NCI-H2171 (cell line): ENCODE results near the gene C1orf52.

Experiments used
- DNase-seq: peaks from one replicate; lab custom pipeline; 2025; lab: John Stamatoyannopoulos, UW

C1orf52 gene

DNA sequence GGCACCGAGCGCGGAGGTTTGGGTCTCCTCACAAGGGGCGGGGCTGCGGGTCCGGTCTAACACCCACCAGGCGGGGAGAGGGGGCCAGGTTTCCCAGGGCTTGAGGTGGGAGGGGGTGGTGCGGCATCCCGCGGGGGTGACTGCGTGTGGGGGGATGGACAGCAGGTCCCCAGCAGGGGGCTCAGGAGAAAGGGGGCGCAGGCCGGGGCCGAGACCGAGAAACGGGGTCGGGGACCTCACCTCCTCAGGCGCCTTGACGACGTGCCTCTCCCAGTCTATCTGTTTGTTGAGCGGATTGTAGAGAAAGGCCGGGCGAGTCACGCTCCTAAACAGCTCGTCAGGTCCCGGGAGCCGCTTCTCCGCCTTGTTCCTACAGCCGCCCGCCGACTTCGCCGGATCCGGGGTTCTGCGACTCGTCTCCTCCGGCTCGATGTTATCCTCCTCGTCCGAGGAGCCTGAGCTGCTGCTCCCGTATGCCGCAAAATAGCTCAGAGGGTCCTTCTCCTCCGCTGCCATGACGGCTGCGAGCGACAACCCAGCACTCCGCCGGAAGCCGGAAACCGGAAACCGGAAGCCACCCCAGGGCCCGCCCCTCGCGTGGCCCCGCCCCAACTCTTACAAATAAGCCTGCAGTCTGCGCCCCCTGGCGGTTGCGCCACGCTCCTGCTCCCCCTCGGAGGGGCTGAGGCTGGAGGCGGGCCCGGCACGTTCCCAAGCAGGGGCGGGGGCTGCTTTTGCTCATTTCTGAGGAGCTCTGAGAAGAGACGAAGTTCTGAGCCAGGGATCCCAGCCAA, at the start of gene C1orf52:
TSS of gene C1orf52 (minus strand) at position 545 of the 794 bp plus-strand sequence. CDS start at position 516, 29 bp downstream.
- DNase-seq = peak; percentile 91

- DNase-seq = no peak
Observed at GRCh38 chr1:85308833-85309350, 49.4 kb upstream of the C1orf52 start.

DNA sequence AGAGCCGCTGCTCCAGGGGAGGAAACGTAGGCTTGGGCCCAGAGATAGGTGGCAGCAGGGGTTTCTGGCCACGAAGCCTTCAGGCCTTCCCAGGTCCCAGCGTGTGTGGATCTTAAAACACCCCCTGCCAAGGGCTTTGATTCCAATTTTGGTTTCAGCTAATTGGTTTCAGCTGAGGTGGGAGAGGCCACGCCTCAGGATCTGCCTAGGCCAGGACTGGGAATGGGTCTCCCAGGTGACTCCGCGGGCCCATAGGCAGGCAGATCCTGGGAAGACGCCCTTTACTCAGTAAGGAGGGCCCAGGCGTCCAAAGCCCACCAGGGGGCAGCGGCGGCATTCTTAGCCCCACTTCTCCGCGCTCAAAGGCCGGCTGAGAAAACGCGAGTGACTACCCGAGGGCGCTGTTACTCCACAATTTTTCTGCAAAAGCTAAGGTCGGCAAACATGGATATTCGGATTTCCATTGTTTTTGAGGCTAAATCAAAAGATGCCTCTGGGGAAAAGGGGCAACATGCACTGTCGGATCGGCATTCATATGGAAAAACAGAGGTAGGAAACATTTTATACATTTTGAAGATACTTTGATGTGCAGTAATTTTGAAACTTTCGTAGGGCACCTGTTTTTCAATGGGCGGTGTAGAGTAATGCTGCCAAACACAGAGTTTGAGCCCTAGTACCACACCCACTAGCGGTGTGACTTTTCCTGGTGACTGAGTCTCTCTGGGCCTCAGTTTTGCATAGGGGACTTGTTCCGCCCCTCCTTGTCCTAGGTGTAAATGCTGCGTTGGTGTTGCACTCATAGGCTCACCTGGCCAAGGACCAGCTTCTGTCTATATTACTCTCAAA, 48.7 kb upstream of the C1orf52 start:
- DNase-seq = peak; percentile 82

GRCh38 chr1:85306236-85306635, 46.8 kb upstream of the C1orf52 start:
- DNase-seq = no peak

GRCh38 chr1:85303440-85304162, 44.1 kb upstream of the C1orf52 start:
- no peak for DNase-seq

DNA sequence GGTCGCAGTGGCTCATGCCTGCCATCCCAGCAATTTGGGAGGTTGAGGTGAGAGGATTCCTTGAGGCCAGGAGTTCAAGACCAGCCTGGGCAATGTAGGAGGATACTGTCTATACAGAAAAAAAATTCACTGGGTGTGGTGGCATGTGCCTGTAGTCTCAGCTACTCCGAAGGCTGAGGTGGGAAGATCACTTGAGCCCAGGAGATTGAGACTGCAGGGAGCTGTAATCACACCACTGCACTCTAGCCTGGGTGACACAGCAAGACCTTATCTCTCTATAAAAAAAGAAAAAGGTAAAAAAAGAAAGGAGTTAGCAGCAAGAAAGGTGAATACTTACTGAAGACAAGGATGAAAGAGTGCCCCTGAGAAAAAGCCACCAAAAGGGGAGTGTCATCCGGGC, 40.7 kb upstream of the C1orf52 start:
- DNase-seq = no peak

- DNase-seq = no peak
Observed at GRCh38 chr1:85297855-85298629, 38.6 kb upstream of the C1orf52 start.

DNA sequence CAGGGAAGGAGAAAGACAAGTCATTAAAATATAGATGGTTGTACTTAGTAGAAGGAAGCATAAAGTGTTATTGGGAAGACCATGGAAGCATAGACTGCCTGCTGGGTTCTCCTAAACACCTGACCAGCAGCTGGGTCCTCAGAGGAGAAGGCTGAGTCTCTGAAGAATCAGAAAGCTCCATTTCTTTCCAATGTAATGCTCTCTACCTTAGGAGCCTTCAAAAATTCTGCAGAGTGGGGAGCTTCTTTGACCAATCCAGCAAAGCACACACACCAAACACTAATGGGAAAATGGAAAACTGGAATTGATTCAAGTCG, 38.0 kb upstream of the C1orf52 start:
- DNase-seq = no peak

DNA sequence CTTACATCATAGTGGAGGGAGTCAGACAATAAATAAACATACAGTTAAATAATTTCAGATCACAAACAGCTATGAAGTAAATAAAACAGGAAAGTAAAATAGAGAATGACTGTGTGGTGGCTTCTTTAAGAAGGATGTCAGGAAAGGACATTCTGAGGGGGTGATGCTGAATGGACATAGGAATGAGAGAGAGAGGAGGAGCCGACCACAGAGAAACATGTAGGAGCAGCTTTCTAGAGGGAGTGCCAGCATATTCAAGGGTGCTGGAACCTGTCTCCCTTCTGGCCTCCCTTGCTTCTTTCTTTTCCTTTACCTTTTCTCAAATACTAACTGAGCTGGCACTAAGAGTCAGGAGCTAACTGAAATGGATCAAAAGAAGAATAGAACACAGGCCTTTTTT, 37.5 kb upstream of the C1orf52 start:
- no peak for DNase-seq

DNA sequence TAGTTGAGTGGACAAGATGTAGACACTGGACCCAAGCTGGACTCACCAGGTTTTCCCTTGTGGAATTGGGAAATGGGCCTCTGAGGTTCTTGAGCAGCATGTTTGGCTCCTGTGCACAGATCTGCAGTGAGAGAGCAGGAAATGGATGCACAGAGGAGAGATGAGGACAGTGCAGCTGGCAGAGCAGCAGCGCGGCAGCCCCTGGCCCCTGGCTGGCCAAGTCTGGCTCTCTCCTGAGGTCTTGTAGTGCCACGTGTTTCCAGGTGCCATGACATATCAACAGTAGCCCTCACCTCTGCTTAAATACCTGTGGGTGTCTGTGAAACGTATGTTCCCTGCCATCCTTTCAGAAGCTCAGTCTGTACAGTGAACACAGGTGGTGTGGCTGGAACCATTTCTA, 36.2 kb upstream of the C1orf52 start:
- no peak for DNase-seq

DNA sequence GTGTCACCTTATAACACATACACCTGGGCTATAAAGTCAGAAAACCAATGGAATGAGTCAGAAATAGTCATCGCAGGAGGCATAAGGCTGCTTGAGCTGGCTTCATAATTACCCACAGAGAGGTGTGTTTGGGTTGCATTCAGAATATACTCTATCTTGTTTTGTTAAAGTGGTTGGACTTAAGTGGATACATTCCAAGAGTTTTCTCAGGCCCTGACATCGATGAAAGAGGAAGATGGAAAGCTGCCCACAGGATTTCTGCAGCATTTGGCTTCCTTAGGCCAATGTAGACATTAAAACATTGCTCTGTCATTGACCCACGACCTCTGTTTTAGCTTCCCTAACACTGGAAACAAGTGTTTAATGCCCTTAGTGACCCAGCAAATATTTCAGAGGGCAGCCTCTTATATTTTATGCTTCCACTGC, 35.6 kb upstream of the C1orf52 start:
- DNase-seq = no peak

- no peak for DNase-seq
Observed at GRCh38 chr1:85290826-85291225, 31.4 kb upstream of the C1orf52 start.

- no peak for DNase-seq
Observed at GRCh38 chr1:85289848-85290335, 30.4 kb upstream of the C1orf52 start.

GRCh38 chr1:85289207-85289847, 29.9 kb upstream of the C1orf52 start:
- no peak for DNase-seq

- no peak for DNase-seq
Observed at GRCh38 chr1:85284202-85284601, 24.7 kb upstream of the C1orf52 start.

DNA sequence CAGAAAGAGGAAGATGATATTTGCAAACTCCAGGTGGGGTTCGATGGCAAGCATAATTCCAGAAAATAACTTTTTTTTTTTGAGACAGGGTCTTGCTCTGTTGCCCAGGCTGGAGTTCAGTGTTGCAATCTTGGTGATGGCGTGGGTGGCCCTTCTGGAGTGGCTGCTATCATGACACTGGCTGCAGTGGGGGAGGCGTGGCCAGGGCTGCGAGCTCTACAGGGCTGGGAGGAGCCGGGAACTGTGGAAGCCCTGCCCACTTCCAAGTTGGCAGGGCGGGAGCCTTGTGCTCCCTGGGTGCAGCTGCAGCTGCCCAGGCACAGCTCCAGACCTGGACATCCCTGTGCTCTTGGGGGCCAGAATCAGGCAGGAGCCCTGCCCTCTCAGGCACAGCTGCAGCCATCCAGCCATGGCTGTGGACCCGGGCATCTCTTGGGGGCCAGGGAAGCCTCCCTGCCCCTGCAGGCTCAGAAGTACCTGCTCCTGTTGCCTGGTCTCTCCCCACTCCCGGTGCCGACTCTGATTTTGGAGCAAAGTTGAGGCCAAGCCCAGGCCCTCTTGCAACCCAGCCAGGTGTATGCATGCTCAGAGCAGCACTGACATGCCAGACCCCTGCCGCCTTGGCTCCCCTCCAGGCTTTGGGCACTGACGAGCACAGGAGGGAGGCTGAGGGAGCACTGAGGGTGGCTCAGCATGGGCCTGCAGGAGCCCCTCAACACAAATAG, 24.2 kb upstream of the C1orf52 start:
- no peak for DNase-seq

DNA sequence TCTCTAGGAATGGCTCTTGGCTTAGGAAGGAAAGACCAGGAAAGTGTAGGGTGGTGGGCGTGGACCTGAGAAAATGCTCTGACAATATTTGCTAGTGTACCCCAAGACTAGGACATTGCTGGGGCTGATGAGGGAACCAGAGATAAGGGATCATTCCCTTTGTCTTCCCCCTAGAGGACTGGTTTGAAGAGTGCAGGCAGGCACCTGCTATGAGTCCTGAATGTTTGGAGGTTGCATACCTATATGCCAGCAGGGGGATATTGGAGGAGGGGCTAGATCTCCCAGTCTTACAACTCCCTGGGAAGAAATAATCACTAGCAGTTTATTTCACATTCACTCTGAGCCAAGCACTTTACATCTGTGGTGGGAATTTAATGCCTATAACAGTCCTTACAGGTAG, 23.0 kb upstream of the C1orf52 start:
- DNase-seq = no peak

DNA sequence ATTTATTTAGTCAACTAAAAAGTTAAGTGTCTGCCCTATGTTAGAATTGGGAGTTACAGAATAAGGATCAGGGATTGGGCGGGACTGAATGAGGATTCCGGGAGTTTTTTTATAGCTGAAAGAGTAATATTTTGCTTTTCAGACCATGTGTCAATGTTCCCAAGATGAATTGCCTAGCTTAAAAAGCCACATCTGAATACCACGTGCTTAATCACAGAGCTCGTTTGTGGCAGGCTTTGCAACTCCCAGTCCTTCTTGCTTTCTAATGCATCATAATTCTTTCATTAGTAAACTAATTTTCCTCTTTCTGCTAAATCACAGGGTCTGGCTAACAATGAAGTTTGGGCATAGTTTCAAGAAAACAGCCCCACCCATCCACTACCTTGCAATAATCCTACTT, 21.2 kb upstream of the C1orf52 start:
- DNase-seq = no peak

- no peak for DNase-seq
Observed at GRCh38 chr1:85279458-85280080, 20.1 kb upstream of the C1orf52 start.

- DNase-seq = no peak
Observed at GRCh38 chr1:85278853-85279314, 19.4 kb upstream of the C1orf52 start.
